Karpas-422 (cell line): ENCODE data around the gene UNC119. TPM values are rescaled to one million over a fixed set of nuclear protein-coding genes. Genes with fewer than 3 reads are reported as not detected.

Experiments
- DNase-seq: peaks from one replicate; pipeline ENCODE4 v3.0.0-alpha.2; 2015
- H2AFZ ChIP-seq: fragments of 200-600 bp; sonication (generic); 2 replicates; pipeline ENCODE4 v1.6.1; 2014; ENCODE audit warnings: antibody characterized with exemption, low read length, mixed read lengths
- H3K27ac ChIP-seq: fragments of 200-600 bp; sonication (generic); 2 replicates; pipeline ENCODE4 v1.5.1; 2014; ENCODE audit warnings: mild to moderate bottlenecking, low read length, moderate library complexity
- H3K27me3 ChIP-seq: fragments of 200-600 bp; sonication (generic); 2 replicates; pipeline ENCODE4 v1.6.1; 2014; ENCODE audit warnings: low read length, mixed read lengths
- H3K36me3 ChIP-seq: fragments of 200-600 bp; sonication (generic); 2 replicates; pipeline ENCODE4 v1.6.1; 2014; ENCODE audit warnings: low read length, mixed read lengths; ENCODE audit not compliant: insufficient read depth
- H3K4me1 ChIP-seq: fragments of 200-600 bp; sonication (generic); 2 replicates; pipeline ENCODE4 v1.6.1; 2014; ENCODE audit warnings: mild to moderate bottlenecking, low read length, mixed read lengths
- H3K4me2 ChIP-seq: fragments of 200-600 bp; sonication (generic); 2 replicates; pipeline ENCODE4 v1.6.1; 2014; ENCODE audit warnings: low read length, low read depth, mild to moderate bottlenecking; ENCODE audit not compliant: poor library complexity, severe bottlenecking
- H3K4me3 ChIP-seq: fragments of 200-600 bp; sonication (generic); 2 replicates; pipeline ENCODE4 v1.5.1; 2014; ENCODE audit warnings: mild to moderate bottlenecking, antibody characterized with exemption, low read length, mixed read lengths
- H3K79me2 ChIP-seq: fragments of 200-600 bp; sonication (generic); 2 replicates; pipeline ENCODE4 v1.6.1; 2014; ENCODE audit warnings: mild to moderate bottlenecking, low read length, mixed read lengths
- H3K9ac ChIP-seq: fragments of 200-600 bp; sonication (generic); 2 replicates; pipeline ENCODE4 v1.6.0; 2014; ENCODE audit warnings: low read length
- H3K9me2 ChIP-seq: fragments of 200-600 bp; sonication (generic), shearing (Covaris generic); replicated peaks from 2 replicates; pipeline ENCODE4 v1.6.0; 2014; ENCODE audit warnings: mild to moderate bottlenecking, low read length, moderate library complexity; ENCODE audit not compliant: insufficient read depth
- H3K9me3 ChIP-seq: fragments of 300-700, 200-600 bp; sonication (generic); 2 replicates; pipeline ENCODE4 v1.6.1; 2014; ENCODE audit warnings: low read length, mixed read lengths
- H4K20me1 ChIP-seq: fragments of 200-600 bp; sonication (generic); 2 replicates; pipeline ENCODE4 v1.6.1; 2014; ENCODE audit warnings: mild to moderate bottlenecking, antibody characterized with exemption, low read length, low read depth; ENCODE audit not compliant: insufficient read depth
- total RNA-seq: library from RNA; depleted of rRNA; stranded (reverse); fragments of >200 nt; shearing (Covaris generic); gene quantifications from 2 replicates; pipeline ENCODE4 v1.2.3, GENCODE V29; 2014; ENCODE audit warnings: low replicate concordance; rRNA removed

UNC119 gene
- 34.0 and 70.2 TPM in 2 replicates for total RNA-seq

DNA sequence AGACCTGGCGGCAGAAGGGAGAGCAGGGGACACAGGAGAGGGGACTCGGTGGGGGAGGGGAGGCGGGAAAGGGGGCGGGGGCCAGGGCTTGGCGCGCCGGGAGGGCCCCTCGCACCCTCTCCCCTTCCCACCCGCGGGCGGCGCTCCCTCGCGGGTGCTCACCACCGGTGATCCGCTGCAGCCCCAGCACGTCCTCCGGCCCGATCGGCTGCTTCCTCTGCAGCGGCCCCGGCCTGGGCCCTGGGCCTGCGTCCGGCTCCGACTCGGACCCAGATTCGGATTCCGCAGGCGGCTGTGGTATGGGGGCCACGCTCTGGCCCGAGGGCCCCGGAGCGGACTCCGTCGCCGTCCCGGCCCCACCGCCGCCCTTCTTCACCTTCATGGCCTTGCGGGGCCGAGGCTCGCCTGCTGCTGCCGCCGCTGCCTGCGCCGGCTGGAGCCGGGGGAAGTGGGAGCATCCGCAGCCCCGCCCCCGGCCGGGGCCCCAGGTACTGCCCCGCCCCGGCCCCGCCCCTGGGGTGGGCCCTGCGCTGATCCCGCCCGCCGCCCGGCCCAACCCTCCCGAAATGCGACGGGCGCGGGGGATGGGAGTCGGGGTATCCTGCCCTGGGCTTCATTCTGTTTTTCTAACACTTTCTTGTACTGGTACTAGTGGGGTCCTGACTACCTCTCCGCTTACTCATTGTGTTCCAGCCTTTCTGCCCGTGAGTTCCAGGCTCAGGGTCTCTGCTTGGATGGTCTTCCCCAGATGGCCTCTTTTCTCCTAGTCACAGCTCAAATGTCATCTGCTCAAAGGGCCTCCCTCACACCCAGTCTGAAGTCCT is at the start of gene UNC119:
Gene UNC119 (minus strand): TSS at position 449 of the 824 bp plus-strand sequence. CDS start 67 bp downstream, at position 382.
- peaks cover 42% of the 10 kb centered on the region for H3K4me1 ChIP-seq
- H3K9ac ChIP-seq: peak within 1 kb of the TSS; percentile 86
- peak within 1 kb of the TSS; percentile 74 for H3K4me2 ChIP-seq
- no peaks in the 10 kb centered on the region for H3K9me3 ChIP-seq
- H3K36me3 ChIP-seq: peaks cover 17% of the 10 kb centered on the region; the same call in 1 of the 2 replicates
- H3K9me2 ChIP-seq: no peaks in the 10 kb centered on the region
- DNase-seq: peak; percentile 94
- no peaks in the 10 kb centered on the region for H3K79me2 ChIP-seq
- H3K4me3 ChIP-seq: peak within 1 kb of the TSS; percentile 81
- H3K27me3 ChIP-seq: no peaks in the 10 kb centered on the region
- H2AFZ ChIP-seq: no peak within 1 kb of the TSS
- no peak within 1 kb of the TSS for H3K27ac ChIP-seq
- H4K20me1 ChIP-seq: peaks cover 17% of the 10 kb centered on the region; the same call in 1 of the 2 replicates

DNA sequence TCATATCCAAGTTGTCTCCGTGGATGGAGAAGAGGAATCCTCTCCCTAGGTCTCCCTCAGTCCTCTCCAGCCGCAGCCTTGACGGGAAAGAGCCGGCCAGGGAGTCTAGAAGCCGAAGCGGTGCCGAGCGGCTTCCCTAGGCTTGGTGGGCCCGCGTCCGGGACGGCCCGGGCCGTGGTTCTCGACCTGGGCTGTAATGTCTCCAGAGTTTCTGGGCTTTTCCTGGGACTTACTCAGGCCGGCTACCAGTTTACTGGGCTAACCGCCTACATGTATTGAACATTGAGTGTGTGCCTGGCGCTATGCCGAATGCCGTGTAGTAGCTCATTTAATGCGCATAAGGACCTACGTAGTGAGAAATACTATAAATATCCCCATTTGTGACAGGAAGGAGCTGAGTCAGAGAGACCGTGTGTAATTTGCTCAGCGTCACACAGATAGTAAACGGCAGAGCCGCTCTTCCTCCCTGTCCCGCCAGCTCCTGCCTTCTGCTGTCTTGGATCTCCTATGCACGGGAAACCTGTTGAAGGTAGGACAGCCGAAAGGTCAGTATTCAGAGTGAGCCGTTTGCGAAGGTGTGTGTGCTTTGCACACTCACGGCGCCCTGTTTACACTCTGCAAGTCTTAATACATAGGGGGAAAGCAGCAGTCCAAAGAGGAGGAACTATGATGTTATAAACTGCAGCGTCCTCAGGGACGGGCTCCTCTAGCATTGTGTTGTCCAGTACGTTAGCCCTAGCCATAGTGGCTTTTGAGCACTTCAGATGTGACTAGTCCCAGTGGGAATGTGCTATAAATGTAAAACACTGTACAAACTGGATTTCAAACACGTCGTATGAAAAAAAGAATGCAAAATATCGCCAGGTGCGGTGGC is 47.1 kb upstream of the UNC119 start:
- Histone ChIP-seq H3K27me3 (no peaks in the 10 kb centered on the region), H3K36me3 (no peaks in the 10 kb centered on the region; the same call in 1 of the 2 replicates), H3K4me2 (peak overlapping the region; percentile 99), H3K27ac (peak overlapping the region; percentile 87), H3K9ac (peak overlapping the region; percentile 90), H3K79me2 (peaks cover 24% of the 10 kb centered on the region), H3K4me1 (peaks cover 39% of the 10 kb centered on the region), H3K9me3 (no peaks in the 10 kb centered on the region), H3K4me3 (peak overlapping the region; percentile 88), H3K9me2 (no peaks in the 10 kb centered on the region), H2AFZ (peak overlapping the region; percentile 13; the same call in 1 of the 2 replicates), H4K20me1 (no peaks in the 10 kb centered on the region)
- DNase-seq: peak; percentile 90

DNA sequence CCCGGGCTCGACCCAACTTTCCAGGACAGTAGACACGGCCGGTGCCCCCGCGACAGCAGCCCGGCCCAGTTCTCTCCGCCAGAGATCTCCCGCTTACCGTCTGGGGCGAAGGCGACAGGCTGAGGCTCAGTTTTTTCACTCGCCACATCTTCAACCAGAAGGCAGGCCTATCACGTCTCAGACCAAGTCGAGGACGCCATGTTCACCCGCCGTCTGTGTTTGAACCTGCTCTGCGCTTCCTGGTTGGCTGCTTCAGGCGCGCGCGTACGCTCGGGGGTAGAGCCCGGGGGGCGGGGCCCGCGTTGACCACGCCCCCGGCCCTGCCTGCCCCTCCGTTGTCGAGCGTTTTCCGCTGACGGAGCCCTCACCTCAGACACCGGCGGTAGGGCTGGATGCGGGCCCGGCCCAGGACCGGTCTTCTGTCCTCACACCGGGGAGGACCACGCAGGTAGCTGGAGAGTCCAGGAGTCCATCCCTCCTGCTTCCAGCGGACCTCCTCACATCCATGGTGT is 46.4 kb upstream of the UNC119 start, which contains the start of gene SPAG5:
Gene SPAG5 (minus strand): TSS at position 227 of the 512 bp plus-strand sequence. CDS start 79 bp downstream, at position 148.
- Histone ChIP-seq H3K79me2 (peaks cover 27% of the 10 kb centered on the region), H3K9me3 (no peaks in the 10 kb centered on the region), H3K4me3 (peak within 1 kb of the TSS; percentile 88), H3K4me2 (peak within 1 kb of the TSS; percentile 99), H3K27ac (peak within 1 kb of the TSS; percentile 87), H3K4me1 (peaks cover 39% of the 10 kb centered on the region), H3K36me3 (no peaks in the 10 kb centered on the region; the same call in 1 of the 2 replicates), H3K9me2 (no peaks in the 10 kb centered on the region), H4K20me1 (no peaks in the 10 kb centered on the region), H2AFZ (peak within 1 kb of the TSS; percentile 13; the same call in 1 of the 2 replicates), H3K9ac (peak within 1 kb of the TSS; percentile 90), H3K27me3 (no peaks in the 10 kb centered on the region)
- DNase-seq: peak; percentile 98

DNA sequence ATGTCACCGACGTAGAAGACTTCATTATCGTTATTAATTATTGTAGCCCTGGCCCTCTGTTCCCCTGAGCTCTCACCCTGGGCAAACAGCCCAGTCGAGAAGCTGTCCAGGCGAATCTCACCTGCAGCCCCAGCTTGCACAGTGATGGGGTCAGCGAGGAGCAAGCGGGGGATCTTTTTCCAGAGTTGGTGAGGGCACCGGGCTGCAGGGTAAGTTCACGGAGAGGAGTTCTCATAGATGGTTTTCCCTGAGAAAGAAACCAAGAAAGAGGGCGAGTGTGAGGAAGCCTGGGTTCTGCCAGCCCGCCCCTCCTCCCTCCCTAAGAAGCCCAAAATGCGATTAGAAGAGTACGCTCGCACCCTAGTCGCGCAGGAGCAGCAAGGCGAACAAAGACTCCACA is 46.0 kb upstream of the UNC119 start:
- Histone ChIP-seq H3K9ac (peak overlapping the region; percentile 90), H3K4me1 (peaks cover 39% of the 10 kb centered on the region), H2AFZ (0 out of 2 replicates have a peak overlapping the region, but pooled peaks have one; percentile 7), H3K4me2 (peak overlapping the region; percentile 99), H3K9me3 (no peaks in the 10 kb centered on the region), H4K20me1 (no peaks in the 10 kb centered on the region), H3K79me2 (peaks cover 28% of the 10 kb centered on the region), H3K36me3 (peaks cover under 1% of the 10 kb centered on the region; the same call in 1 of the 2 replicates), H3K27ac (peak overlapping the region; percentile 87), H3K27me3 (no peaks in the 10 kb centered on the region), H3K4me3 (peak overlapping the region; percentile 88), H3K9me2 (no peaks in the 10 kb centered on the region)
- DNase-seq: no peak

DNA sequence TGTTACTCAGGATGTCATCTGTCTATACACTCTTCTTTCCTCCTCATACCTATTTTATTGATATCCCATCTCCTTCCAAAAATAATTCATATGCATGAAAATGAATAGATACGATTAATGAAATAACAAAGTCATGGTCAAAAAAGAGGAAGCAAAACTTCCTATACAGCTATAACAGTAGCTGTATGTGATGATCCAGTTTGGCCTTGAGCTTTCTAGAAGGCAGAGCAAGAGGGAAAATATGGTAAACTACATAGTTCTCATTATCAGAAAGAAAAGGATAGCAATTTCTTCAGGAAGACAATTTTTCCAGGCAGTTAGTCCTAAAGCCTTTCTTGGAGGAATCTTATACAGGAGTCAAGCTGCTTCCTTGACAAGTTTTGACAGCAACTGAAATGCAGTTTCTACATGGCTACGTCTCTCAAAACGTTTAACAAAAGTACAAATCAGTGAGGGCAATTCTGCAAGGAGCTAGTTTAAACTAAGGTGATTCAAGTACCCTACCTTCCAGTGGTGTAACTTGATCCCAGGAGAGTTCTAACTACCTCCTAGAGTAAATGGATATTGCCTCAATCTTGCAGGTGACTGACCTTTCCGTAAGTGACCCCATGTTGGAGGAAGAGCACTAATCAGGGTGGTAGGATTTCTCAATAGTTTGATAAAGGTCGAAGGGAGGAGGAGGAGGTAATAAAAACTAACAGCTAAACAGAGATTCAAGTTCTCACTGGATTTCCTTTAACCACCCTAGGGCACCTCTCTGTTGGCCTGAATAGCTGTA is 45.4 kb upstream of the UNC119 start:
- no peaks in the 10 kb centered on the region for H3K9me3 ChIP-seq
- H3K36me3 ChIP-seq: peaks cover 6% of the 10 kb centered on the region
- no peaks in the 10 kb centered on the region for H3K9me2 ChIP-seq
- H3K4me3 ChIP-seq: peak overlapping the region; percentile 88
- peaks cover 39% of the 10 kb centered on the region for H3K4me1 ChIP-seq
- H3K79me2 ChIP-seq: peaks cover 34% of the 10 kb centered on the region
- H4K20me1 ChIP-seq: no peaks in the 10 kb centered on the region
- H3K9ac ChIP-seq: peak overlapping the region; percentile 90
- H3K27ac ChIP-seq: peak overlapping the region; percentile 87
- H3K4me2 ChIP-seq: peak overlapping the region; percentile 99
- no peak overlapping the region for H2AFZ ChIP-seq
- peak; percentile 64 for DNase-seq
- H3K27me3 ChIP-seq: no peaks in the 10 kb centered on the region

DNA sequence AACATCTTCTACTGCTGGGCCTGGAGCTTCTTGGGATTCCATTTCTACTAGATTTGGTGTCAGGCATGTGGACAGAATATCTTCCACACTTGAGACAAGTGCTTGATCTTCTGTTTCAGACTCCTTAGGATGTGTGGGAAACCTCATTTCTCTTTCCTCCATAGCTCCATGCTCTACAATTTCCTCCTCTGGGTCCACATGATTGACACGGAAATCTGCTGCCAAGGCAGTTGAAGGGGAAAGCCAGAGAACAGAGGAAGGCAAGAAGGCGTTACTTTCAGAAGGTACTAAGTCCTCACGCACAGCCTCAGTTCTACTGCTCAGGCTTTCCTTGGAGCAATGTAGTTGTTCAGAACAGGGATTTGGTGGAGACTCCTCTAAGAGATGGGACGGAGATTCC is 39.8 kb upstream of the UNC119 start:
- H3K4me2 ChIP-seq: no peak overlapping the region
- H3K36me3 ChIP-seq: peaks cover 38% of the 10 kb centered on the region

DNA sequence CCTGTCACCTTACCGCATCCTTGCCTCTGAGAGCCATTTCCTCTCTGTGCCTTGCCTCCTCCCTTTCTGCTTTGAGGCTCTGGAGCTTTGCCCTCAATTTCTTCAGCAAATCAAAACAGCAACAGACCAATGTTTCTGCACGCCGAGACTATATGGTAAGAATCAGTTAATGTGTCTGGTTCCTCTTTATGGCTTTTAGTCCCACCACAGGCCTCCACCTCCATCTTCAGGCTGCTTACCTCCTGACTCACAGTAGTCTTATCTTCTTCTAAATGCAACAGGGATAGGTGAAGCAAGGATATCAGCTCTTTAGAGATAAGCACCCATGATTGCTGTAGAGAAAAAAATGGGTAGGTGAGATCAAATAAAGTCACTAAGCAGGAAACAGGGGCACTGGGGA is 33.4 kb upstream of the UNC119 start:
- Histone ChIP-seq H3K27me3 (no peaks in the 10 kb centered on the region), H3K9me3 (no peaks in the 10 kb centered on the region), H3K9ac (no peak overlapping the region), H3K4me1 (no peaks in the 10 kb centered on the region), H3K79me2 (peaks cover 12% of the 10 kb centered on the region; the same call in 1 of the 2 replicates), H3K9me2 (no peaks in the 10 kb centered on the region), H4K20me1 (no peaks in the 10 kb centered on the region), H2AFZ (no peak overlapping the region), H3K4me2 (no peak overlapping the region), H3K36me3 (peaks cover 72% of the 10 kb centered on the region), H3K4me3 (no peak overlapping the region), H3K27ac (no peak overlapping the region)
- no peak for DNase-seq

More for the DNA sequence above, 39.8 kb upstream of the UNC119 start:
- Histone ChIP-seq H3K9me3 (no peaks in the 10 kb centered on the region), H3K4me1 (peaks cover 1% of the 10 kb centered on the region), H3K9ac (no peak overlapping the region), H3K27ac (no peak overlapping the region), H3K4me3 (no peak overlapping the region), H3K27me3 (no peaks in the 10 kb centered on the region), H3K79me2 (peaks cover 38% of the 10 kb centered on the region), H2AFZ (no peak overlapping the region), H3K9me2 (no peaks in the 10 kb centered on the region), H4K20me1 (no peaks in the 10 kb centered on the region)
- no peak for DNase-seq
